DMS114 treated with DMSO at 0.1 percent for 48 hours (cell line): Measurements from ENCODE around the gene SH3PXD2A.

Experiments used
- DNase-seq: peaks from one replicate; lab custom pipeline; 2025; ENCODE audit not compliant: unreplicated experiment; lab: John Stamatoyannopoulos, UW

Gene SH3PXD2A

GRCh38 chr10:103593022-103593570 lies 262.3 kb downstream of the SH3PXD2A start:
- no peak for DNase-seq

- no peak for DNase-seq
Measured at GRCh38 chr10:103592186-103593021, 263.0 kb downstream of the SH3PXD2A start.

GRCh38 chr10:103590744-103591291 lies 264.6 kb downstream of the SH3PXD2A start:
- no peak for DNase-seq

GRCh38 chr10:103590060-103590459 lies 265.3 kb downstream of the SH3PXD2A start:
- no peak for DNase-seq

- DNase-seq = no peak
Measured at GRCh38 chr10:103589074-103589630, 266.2 kb downstream of the SH3PXD2A start.

- DNase-seq = no peak
Measured at GRCh38 chr10:103587073-103587472, 268.3 kb downstream of the SH3PXD2A start.

GRCh38 chr10:103585011-103585405 lies 270.4 kb downstream of the SH3PXD2A start:
- DNase-seq = no peak

GRCh38 chr10:103584216-103585010 lies 271.0 kb downstream of the SH3PXD2A start:
- DNase-seq = peak; percentile 82

GRCh38 chr10:103583871-103584215 lies 271.5 kb downstream of the SH3PXD2A start:
- DNase-seq = peak; percentile 22

- no peak for DNase-seq
Measured at GRCh38 chr10:103582331-103583123, 272.8 kb downstream of the SH3PXD2A start.

GRCh38 chr10:103581499-103581898 lies 273.9 kb downstream of the SH3PXD2A start:
- DNase-seq = no peak

- DNase-seq = no peak
Measured at GRCh38 chr10:103580430-103580829, 274.9 kb downstream of the SH3PXD2A start.

- DNase-seq = no peak
Measured at GRCh38 chr10:103580011-103580410, 275.4 kb downstream of the SH3PXD2A start.

GRCh38 chr10:103578782-103579382 lies 276.5 kb downstream of the SH3PXD2A start:
- DNase-seq = no peak

GRCh38 chr10:103576862-103577261 lies 278.5 kb downstream of the SH3PXD2A start:
- no peak for DNase-seq

GRCh38 chr10:103576076-103576471 lies 279.3 kb downstream of the SH3PXD2A start:
- no peak for DNase-seq

GRCh38 chr10:103575416-103576075 lies 279.8 kb downstream of the SH3PXD2A start:
- no peak for DNase-seq

- no peak for DNase-seq
Measured at GRCh38 chr10:103574097-103575061, 281.0 kb downstream of the SH3PXD2A start.

GRCh38 chr10:103573205-103573487 lies 282.2 kb downstream of the SH3PXD2A start:
- no peak for DNase-seq
